ENCODE data around the gene TRMT112. TPM values are rescaled to one million over a fixed set of nuclear protein-coding genes. Genes with fewer than 3 reads are reported as not detected.

TRMT112 gene
- total RNA-seq, 1 donor from 2014 or later, result 93.1 TPM

- DNase-seq, result peak; percentile 98
- peak overlapping the region; percentile 84 for H3K4me3 Mint-ChIP-seq (ENCODE audit: unreplicated experiment)
- no peak overlapping the region for H3K27ac Mint-ChIP-seq (ENCODE audit: unreplicated experiment)
- peaks cover 4% of the 10 kb centered on the region for H3K9me3 Mint-ChIP-seq (ENCODE audit: unreplicated experiment)
- H3K27me3 Mint-ChIP-seq (ENCODE audit: unreplicated experiment), result peaks cover 10% of the 10 kb centered on the region
- TF ChIP-seq CTCF (IDR thresholded peaks at IDR 0.05; ENCODE audit: partially characterized antibody, unreplicated experiment), result peak; percentile 93
- H3K36me3 Mint-ChIP-seq (ENCODE audit: unreplicated experiment), result no peaks in the 10 kb centered on the region
- H3K4me1 Mint-ChIP-seq (ENCODE audit: low read depth, unreplicated experiment), result peaks cover 4% of the 10 kb centered on the region
Observed at GRCh38 chr11:64304316-64305072, 12.9 kb downstream of the TRMT112 start.

GRCh38 chr11:64304032-64304315 is 13.4 kb downstream of the TRMT112 start:
- peaks cover 4% of the 10 kb centered on the region for H3K9me3 Mint-ChIP-seq (ENCODE audit: unreplicated experiment)
- H3K4me3 Mint-ChIP-seq (ENCODE audit: unreplicated experiment), result peak overlapping the region; percentile 84
- peaks cover 11% of the 10 kb centered on the region for H3K27me3 Mint-ChIP-seq (ENCODE audit: unreplicated experiment)
- DNase-seq, result no peak
- H3K27ac Mint-ChIP-seq (ENCODE audit: unreplicated experiment), result no peak overlapping the region
- no peak for TF ChIP-seq CTCF (IDR thresholded peaks at IDR 0.05; ENCODE audit: partially characterized antibody, unreplicated experiment)
- H3K4me1 Mint-ChIP-seq (ENCODE audit: low read depth, unreplicated experiment), result peaks cover 4% of the 10 kb centered on the region
- H3K36me3 Mint-ChIP-seq (ENCODE audit: unreplicated experiment), result no peaks in the 10 kb centered on the region

- no peak for DNase-seq
- Mint-ChIP-seq H3K4me1 (ENCODE audit: low read depth, unreplicated experiment) (peaks cover 4% of the 10 kb centered on the region), H3K9me3 (ENCODE audit: unreplicated experiment) (peaks cover 4% of the 10 kb centered on the region), H3K27me3 (ENCODE audit: unreplicated experiment) (peaks cover 16% of the 10 kb centered on the region), H3K27ac (ENCODE audit: unreplicated experiment) (no peak overlapping the region), H3K36me3 (ENCODE audit: unreplicated experiment) (no peaks in the 10 kb centered on the region), H3K4me3 (ENCODE audit: unreplicated experiment) (peak overlapping the region; percentile 84)
- no peak for TF ChIP-seq CTCF (IDR thresholded peaks at IDR 0.05; ENCODE audit: partially characterized antibody, unreplicated experiment)
Observed at GRCh38 chr11:64303109-64304031, 14.0 kb downstream of the TRMT112 start.

- peak within 1 kb of the TSS; percentile 70 for H3K4me3 Mint-ChIP-seq (ENCODE audit: unreplicated experiment)
- no peak for TF ChIP-seq CTCF (IDR thresholded peaks at IDR 0.05; ENCODE audit: partially characterized antibody, unreplicated experiment)
- peaks cover 33% of the 10 kb centered on the region for H3K27me3 Mint-ChIP-seq (ENCODE audit: unreplicated experiment)
- no peak within 1 kb of the TSS for H3K27ac Mint-ChIP-seq (ENCODE audit: unreplicated experiment)
- H3K9me3 Mint-ChIP-seq (ENCODE audit: unreplicated experiment), result peaks cover 7% of the 10 kb centered on the region
- no peaks in the 10 kb centered on the region for H3K36me3 Mint-ChIP-seq (ENCODE audit: unreplicated experiment)
- H3K4me1 Mint-ChIP-seq (ENCODE audit: low read depth, unreplicated experiment), result peaks cover 2% of the 10 kb centered on the region
- DNase-seq, result no peak
Observed at GRCh38 chr11:64299847-64300648, 17.3 kb downstream of the TRMT112 start, which contains the start of gene CATSPERZ. Gene CATSPERZ (plus strand): TSS chr11:64300358. CDS start chr11:64300411, 53 bp downstream.

All from glutamatergic neuron (in vitro differentiated cells).